Adrenal gland (tissue), 12 donors: ENCODE data around the gene SMTNL2. TPM values are rescaled to one million over a fixed set of nuclear protein-coding genes. Genes with fewer than 3 reads are reported as not detected.
"Not testable (repeated sequence)": the region's sequence is repeated elsewhere in the genome, so short reads cannot be mapped to it uniquely, and the experiment has no call there.

Experiments used
- DNase-seq, 7 donors: peaks; one replicate each; pipeline ENCODE4 v3.0.0-alpha.2; 2019 to 2020
- H3K27ac ChIP-seq, 5 donors: fragments of 200-600 bp; sonication (generic) in 4 of 5; 1 replicate in 3 of 5; 2 replicates in 2 of 5; pipeline versions ENCODE4 v1.5.1 to v1.8.0; 2016 to 2020; ENCODE audit warnings: mild to moderate bottlenecking in 1 of 5
- H3K27me3 ChIP-seq: fragments of 200-600 bp; 2 replicates; pipeline ENCODE4 v1.8.0; 2021
- H3K36me3 ChIP-seq, 2 donors: fragments of 200-600 bp; replicated peaks in 1 of 2; 1 replicate in 1 of 2; 2 replicates in 1 of 2; pipeline versions ENCODE4 v1.5.1 to v1.8.0; 2018 to 2022
- H3K4me1 ChIP-seq, 2 donors: fragments of 200-600 bp; replicated peaks in 1 of 2; 1 replicate in 1 of 2; 2 replicates in 1 of 2; pipeline versions ENCODE4 v1.5.1 to v1.8.0; 2018 to 2021
- H3K4me3 ChIP-seq, 4 donors: fragments of 200-600 bp; sonication (generic) in 3 of 4; one replicate each; pipeline ENCODE4 v1.5.1; 2016 to 2018
- H3K9me3 ChIP-seq, 3 donors: fragments of 200-600 bp; sonication (generic) in 1 of 3; replicated peaks in 1 of 3; 1 replicate in 2 of 3; 2 replicates in 1 of 3; pipeline versions ENCODE4 v1.5.1 to v1.8.0; 2016 to 2021
- CTCF ChIP-seq, 6 experiments: fragments of 450-650 bp in 4 of 6; fragments of 200-600 bp in 2 of 6; sonication (generic) in 1 of 6; IDR thresholded peaks; 1 replicate in 5 of 6; 2 replicates in 1 of 6; pipeline versions ENCODE4 v1.5.1 to v1.8.0; 2016 to 2021; ENCODE audit warnings: antibody characterized with exemption in 6 of 6, mild to moderate bottlenecking in 2 of 6, moderate library complexity in 1 of 6
- POLR2A ChIP-seq, 2 donors: fragments of 450-650 bp; IDR thresholded peaks; one replicate each; pipeline ENCODE4 v1.6.1; 2017; ENCODE audit warnings: antibody characterized with exemption in 2 of 2, mild to moderate bottlenecking in 2 of 2, moderate library complexity in 1 of 2
- WGBS, 4 donors: extraction: QIAGEN DNeasy Blood & Tissue Kit in 2 of 4; methylation state at CpG; one replicate each; pipeline versions ENCODE4 v1.1.5 to v1.1.7; 2013 to 2017; 5-methylcytosine and 5-hydroxymethylcytosine counted together
- intact Hi-C, 2 donors: fragments of 100-400 bp; cut with DNase I; formaldehyde crosslinking; loops; one replicate each; pipeline versions ENCODE4 v1.14.1 to v1.15.0; 2022 to 2023
- polyA plus RNA-seq, 3 donors: library from polyadenylated mRNA; stranded (reverse); fragments of 200-250 nt in 2 of 3; fragments of 350-450 nt in 1 of 3; fragmentation: Illumina TruSeq in 1 of 3; extraction: RNeasy Lipid Tissue Mini Kit (QIAGEN cat#74804) in 1 of 3; gene quantifications; one replicate each; pipeline ENCODE4 v1.2.3, GENCODE V29; 2013 to 2014
- total RNA-seq, 9 donors: library from RNA; depleted of rRNA in 4 of 9; stranded (reverse); fragments of >200 nt in 4 of 9; fragments of 120-200 nt in 1 of 9; fragmentation: NEBNext Ultra II Directional in 1 of 9; extraction: Animal tissue kit (Norgen Biotek cat#: 25700) in 1 of 9; gene quantifications; one replicate each; pipeline versions ENCODE4 v1.1.0 to v1.2.4, GENCODE V29; 2013 to 2023
- donor health status: healthy with polysubstance abuse.
- donor health status: Bipolar disorder and iron deficiency.
- donor health status: DM: yes; HTN: yes; CAD: no.
- donor health status: DM: no; HTN: no; CAD: no.
- donor health status: DM: no; HTN: no; CAD: no.
- donor health status: DM: yes; HTN: yes; CAD: no.

The SMTNL2 gene
- total and polyA plus RNA-seq, 12 donors, result 0.11 to 0.94 (median 0.17) TPM; not detected in 5

GRCh38 chr17:4601326-4601725, 17.0 kb downstream of the SMTNL2 start:
- peaks cover 8 to 17% of the 10 kb centered on the region in 2 donors for H3K4me1 ChIP-seq
- no peak overlapping the region for H3K27ac ChIP-seq
- no peak overlapping the region for H3K4me3 ChIP-seq

DNA sequence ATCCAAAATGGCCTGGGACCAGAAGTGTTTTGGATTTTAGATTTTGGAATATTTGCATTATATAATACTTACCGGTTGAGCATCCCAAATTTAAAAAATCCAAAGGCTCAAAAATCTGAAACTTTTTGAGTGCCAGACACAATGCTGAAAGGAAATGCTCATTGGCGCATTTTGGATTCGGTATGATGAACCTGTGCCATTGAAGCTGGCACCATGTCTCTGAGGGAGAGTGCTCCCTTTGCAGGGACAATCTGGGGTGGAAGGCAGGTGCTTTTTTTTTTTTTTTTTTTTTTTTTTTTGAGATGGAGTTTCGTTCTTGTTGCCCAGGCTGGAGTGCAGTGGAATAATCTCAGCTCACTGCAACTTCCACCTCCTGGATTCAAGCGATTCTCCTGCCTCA, 17.7 kb downstream of the SMTNL2 start:
- no peaks in the 10 kb centered on the region for H3K27me3 ChIP-seq
- H3K4me1 ChIP-seq, result peaks cover 11 to 24% of the 10 kb centered on the region in 2 donors
- no peak for DNase-seq
- H3K36me3 ChIP-seq, result no peaks in the 10 kb centered on the region
- 84 to 92% (median 87%) methylated on average over 5 of the region's 5 CpGs for WGBS, 4 donors
- TF ChIP-seq CTCF (IDR thresholded peaks at IDR 0.05), result no peak
- TF ChIP-seq POLR2A (IDR thresholded peaks at IDR 0.05), result no peak
- H3K27ac ChIP-seq, result no peak overlapping the region
- intact Hi-C loops, result no loop called here
- H3K9me3 ChIP-seq, result no peaks in the 10 kb centered on the region
- no peak overlapping the region for H3K4me3 ChIP-seq

More at GRCh38 chr17:4601326-4601725, 17.0 kb downstream of the SMTNL2 start:
- DNase-seq, result no peak
- H3K27me3 ChIP-seq, result no peaks in the 10 kb centered on the region
- WGBS, 4 donors, result 87 to 100% (median 96%) methylated on average over 4 of the region's 4 CpGs
- TF ChIP-seq POLR2A (IDR thresholded peaks at IDR 0.05) (no peak), CTCF (IDR thresholded peaks at IDR 0.05) (no peak)
- H3K9me3 ChIP-seq, result no peaks in the 10 kb centered on the region
- intact Hi-C loops, result no loop called here
- H3K36me3 ChIP-seq, result no peaks in the 10 kb centered on the region

DNA sequence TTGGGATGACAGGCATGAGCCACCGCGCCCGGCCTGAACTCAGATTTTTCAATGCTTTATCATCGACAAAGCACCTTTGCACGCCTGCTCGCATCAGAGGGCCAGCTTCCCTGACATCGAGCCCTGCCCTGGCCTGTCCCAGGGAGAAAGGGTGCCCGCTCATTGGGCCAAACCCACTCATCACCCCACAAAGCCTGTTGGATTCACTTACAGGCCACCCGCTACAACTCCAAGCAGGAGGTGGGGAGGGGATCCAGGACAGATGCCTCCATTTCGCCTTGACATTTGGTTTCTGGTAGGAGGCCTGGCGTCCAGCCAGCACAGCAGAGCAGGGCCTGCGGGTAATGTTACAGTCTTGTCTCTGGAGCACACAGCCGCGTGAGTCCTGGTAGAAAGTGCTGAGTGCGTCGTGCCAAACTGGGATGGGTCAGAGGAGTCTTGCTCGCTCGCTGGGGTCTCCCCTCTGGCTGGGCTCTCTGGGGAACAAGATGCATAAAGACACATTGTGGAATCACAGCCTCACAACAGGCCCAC, 19.8 kb downstream of the SMTNL2 start:
- Histone ChIP-seq H3K27ac (peak overlapping the region in 3 of 5 donors; percentile 57 to 75 (median 62)), H3K4me3 (no peak overlapping the region), H3K36me3 (no peaks in the 10 kb centered on the region), H3K27me3 (no peaks in the 10 kb centered on the region), H3K4me1 (peaks cover 17 to 38% of the 10 kb centered on the region in 2 donors), H3K9me3 (no peaks in the 10 kb centered on the region)
- DNase-seq, result peak; percentile 77 to 93 (median 87)
- intact Hi-C loops, result no loop called here
- WGBS, 4 donors, result 38 to 52% (median 43%) methylated on average over 11 to 18 of the region's 18 CpGs
- TF ChIP-seq CTCF (IDR thresholded peaks at IDR 0.05), result no peak
- TF ChIP-seq POLR2A (IDR thresholded peaks at IDR 0.05), result peak in 1 of 2 donors; percentile 24

DNA sequence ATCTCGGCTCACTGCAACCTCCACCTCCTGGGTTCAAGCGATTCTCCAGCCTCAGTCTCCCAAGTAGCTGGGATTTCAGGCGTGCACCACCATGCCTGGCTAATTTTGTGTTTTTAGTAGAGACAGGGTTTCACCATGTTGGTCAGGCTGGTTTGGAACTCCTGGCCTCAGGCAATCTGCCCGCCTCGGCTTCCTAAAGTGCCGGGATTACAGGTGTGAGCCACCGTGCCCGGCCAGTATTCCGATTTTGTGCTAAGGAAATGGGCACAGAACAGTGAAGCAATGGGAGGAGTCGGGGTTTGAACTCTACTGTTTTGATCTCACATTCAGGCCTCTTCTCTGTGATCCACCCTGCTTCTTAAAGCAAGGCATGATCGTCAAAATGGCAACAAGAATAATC, 20.4 kb downstream of the SMTNL2 start:
- WGBS, 4 donors, result 66 to 83% (median 74%) methylated on average over 11 of the region's 11 CpGs
- intact Hi-C loops, H3K9me3 ChIP-seq, DNase-seq, H3K36me3 ChIP-seq, H3K4me3 ChIP-seq, H3K27me3 ChIP-seq: not testable (repeated sequence)
- Histone ChIP-seq H3K27ac (peak overlapping the region in 3 of 5 donors; percentile 57 to 75 (median 62)), H3K4me1 (peaks cover 17 to 33% of the 10 kb centered on the region in 2 donors)

DNA sequence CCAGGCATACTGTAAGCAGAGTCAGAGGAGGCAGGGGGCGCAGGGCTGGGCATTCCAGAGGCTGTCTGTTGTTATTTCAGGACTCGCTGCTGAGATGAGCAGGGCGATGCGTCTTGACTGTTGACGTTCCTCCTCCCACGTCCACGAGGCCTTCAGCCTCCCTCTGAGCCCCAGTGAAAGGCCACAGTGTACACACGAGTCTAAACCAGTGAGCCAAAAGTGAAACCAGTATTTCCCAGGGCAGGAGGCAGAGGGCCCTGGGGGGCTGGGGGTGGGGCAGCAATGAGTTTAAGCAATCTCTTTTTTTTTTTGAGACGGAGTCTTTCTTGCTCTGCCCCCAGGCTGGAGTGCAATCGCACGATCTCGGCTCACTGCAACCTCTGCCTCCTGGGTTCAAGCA, 21.5 kb downstream of the SMTNL2 start:
- Histone ChIP-seq H3K9me3 (no peaks in the 10 kb centered on the region), H3K4me3 (no peak overlapping the region), H3K27ac (peak overlapping the region in 1 of 5 donors; percentile 12), H3K36me3 (no peaks in the 10 kb centered on the region), H3K27me3 (no peaks in the 10 kb centered on the region), H3K4me1 (peaks cover 17 to 32% of the 10 kb centered on the region in 2 donors)
- TF ChIP-seq CTCF (IDR thresholded peaks at IDR 0.05) (no peak), POLR2A (IDR thresholded peaks at IDR 0.05) (no peak)
- intact Hi-C loops, result no loop called here
- WGBS, 4 donors, result 68 to 82% (median 69%) methylated on average over 6 to 12 of the region's 12 CpGs
- peak in 6 of 7 donors; percentile 32 to 74 (median 41) for DNase-seq
